ENCODE measurements around the gene PPP2R2B.

GRCh38 chr5:146533882-146534281 is 344.7 kb downstream of the PPP2R2B start:
- TF ChIP-seq CTCF (IDR thresholded peaks at IDR 0.05) (no peak), POLR2A (IDR thresholded peaks at IDR 0.05) (no peak)

Measured in Peyer's patch (tissue), 4 donors.